Endothelial cell (in vitro differentiated cells): ENCODE data around the gene LMO1. TPM values are rescaled to one million over a fixed set of nuclear protein-coding genes. Genes with fewer than 3 reads are reported as not detected.

Experiments used
- DNase-seq: peaks from one replicate; pipeline ENCODE4 v3.0.0; 2021; ENCODE audit warnings: low spot score
- H3K27ac Mint-ChIP-seq: one replicate; pipeline ENCODE4 v1.8.0; 2021; ENCODE audit warnings: mixed read lengths, inconsistent platforms; ENCODE audit not compliant: unreplicated experiment
- H3K27me3 Mint-ChIP-seq: one replicate; pipeline ENCODE4 v1.8.0; 2021; ENCODE audit warnings: mild to moderate bottlenecking, moderate library complexity, mixed read lengths, inconsistent platforms; ENCODE audit not compliant: unreplicated experiment
- H3K36me3 Mint-ChIP-seq: one replicate; pipeline ENCODE4 v1.8.0; 2021; ENCODE audit warnings: mild to moderate bottlenecking, low read depth, mixed read lengths, inconsistent platforms; ENCODE audit not compliant: unreplicated experiment
- H3K4me1 Mint-ChIP-seq: one replicate; pipeline ENCODE4 v1.8.0; 2021; ENCODE audit warnings: mild to moderate bottlenecking, mixed read lengths, inconsistent platforms; ENCODE audit not compliant: unreplicated experiment
- H3K4me3 Mint-ChIP-seq: one replicate; pipeline ENCODE4 v1.8.0; 2021; ENCODE audit warnings: mild to moderate bottlenecking, mixed read lengths, inconsistent platforms; ENCODE audit not compliant: unreplicated experiment
- H3K9me3 Mint-ChIP-seq: one replicate; pipeline ENCODE4 v1.8.0; 2021; ENCODE audit warnings: mixed read lengths, inconsistent platforms; ENCODE audit not compliant: unreplicated experiment
- long read RNA-seq: library from polyadenylated mRNA; unstranded; transcript quantifications from one replicate; pipeline ENCODE4 v2.0.0, GENCODE V29; 2020; ENCODE audit not compliant: unreplicated experiment
- total RNA-seq: library from RNA; stranded (reverse); fragmentation: NEBNext Ultra II Directional; extraction: Animal tissue kit (Norgen Biotek cat#: 25700); gene quantifications from one replicate; pipeline ENCODE4 v1.2.1, GENCODE V29; 2021; ENCODE audit not compliant: unreplicated experiment
- TF ChIP-seq, protein P1 (sequence below): fragments of 200-600 bp; sonication (generic); IDR thresholded peaks from one replicate; pipeline ENCODE4 v1.5.0; 2021; ENCODE audit warnings: antibody characterized with exemption; ENCODE audit not compliant: unreplicated experiment

LMO1 gene
- not detected for total RNA-seq
- long read RNA-seq = 0 reads

GRCh38 chr11:8263769-8264410 lies at the start of gene LMO1:
Gene LMO1, minus strand, starts transcription at chr11:8263878. Its CDS starts 516 bp downstream, at chr11:8263362.
- DNase-seq = peak; percentile 89
- Mint-ChIP-seq H3K27me3 (peaks cover 22% of the 10 kb centered on the region), H3K4me1 (peaks cover 15% of the 10 kb centered on the region), H3K9me3 (no peaks in the 10 kb centered on the region), H3K4me3 (peak within 1 kb of the TSS; percentile 51), H3K27ac (peak within 1 kb of the TSS; percentile 6), H3K36me3 (peaks cover 4% of the 10 kb centered on the region)
- TF ChIP-seq, protein P1, sequence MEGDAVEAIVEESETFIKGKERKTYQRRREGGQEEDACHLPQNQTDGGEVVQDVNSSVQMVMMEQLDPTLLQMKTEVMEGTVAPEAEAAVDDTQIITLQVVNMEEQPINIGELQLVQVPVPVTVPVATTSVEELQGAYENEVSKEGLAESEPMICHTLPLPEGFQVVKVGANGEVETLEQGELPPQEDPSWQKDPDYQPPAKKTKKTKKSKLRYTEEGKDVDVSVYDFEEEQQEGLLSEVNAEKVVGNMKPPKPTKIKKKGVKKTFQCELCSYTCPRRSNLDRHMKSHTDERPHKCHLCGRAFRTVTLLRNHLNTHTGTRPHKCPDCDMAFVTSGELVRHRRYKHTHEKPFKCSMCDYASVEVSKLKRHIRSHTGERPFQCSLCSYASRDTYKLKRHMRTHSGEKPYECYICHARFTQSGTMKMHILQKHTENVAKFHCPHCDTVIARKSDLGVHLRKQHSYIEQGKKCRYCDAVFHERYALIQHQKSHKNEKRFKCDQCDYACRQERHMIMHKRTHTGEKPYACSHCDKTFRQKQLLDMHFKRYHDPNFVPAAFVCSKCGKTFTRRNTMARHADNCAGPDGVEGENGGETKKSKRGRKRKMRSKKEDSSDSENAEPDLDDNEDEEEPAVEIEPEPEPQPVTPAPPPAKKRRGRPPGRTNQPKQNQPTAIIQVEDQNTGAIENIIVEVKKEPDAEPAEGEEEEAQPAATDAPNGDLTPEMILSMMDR = peak; percentile 47

GRCh38 chr11:8312986-8313385 lies 49.3 kb upstream of the LMO1 start:
- Mint-ChIP-seq H3K4me3 (no peak overlapping the region), H3K9me3 (no peaks in the 10 kb centered on the region), H3K36me3 (no peaks in the 10 kb centered on the region), H3K4me1 (no peaks in the 10 kb centered on the region), H3K27me3 (peaks cover 3% of the 10 kb centered on the region), H3K27ac (no peak overlapping the region)
- DNase-seq = no peak
- TF ChIP-seq, protein P1 = no peak

GRCh38 chr11:8311366-8311765 lies 47.7 kb upstream of the LMO1 start:
- no peak for DNase-seq
- Mint-ChIP-seq H3K27ac (no peak overlapping the region), H3K9me3 (no peaks in the 10 kb centered on the region), H3K36me3 (no peaks in the 10 kb centered on the region), H3K4me3 (no peak overlapping the region), H3K4me1 (no peaks in the 10 kb centered on the region), H3K27me3 (peaks cover 3% of the 10 kb centered on the region)
- TF ChIP-seq, protein P1 = no peak

- Mint-ChIP-seq H3K4me1 (no peaks in the 10 kb centered on the region), H3K27ac (no peak overlapping the region), H3K9me3 (no peaks in the 10 kb centered on the region), H3K4me3 (no peak overlapping the region), H3K27me3 (peaks cover 3% of the 10 kb centered on the region), H3K36me3 (no peaks in the 10 kb centered on the region)
- DNase-seq = no peak
- TF ChIP-seq, protein P1 = no peak
Observed at GRCh38 chr11:8310743-8311298, 47.1 kb upstream of the LMO1 start.

DNA sequence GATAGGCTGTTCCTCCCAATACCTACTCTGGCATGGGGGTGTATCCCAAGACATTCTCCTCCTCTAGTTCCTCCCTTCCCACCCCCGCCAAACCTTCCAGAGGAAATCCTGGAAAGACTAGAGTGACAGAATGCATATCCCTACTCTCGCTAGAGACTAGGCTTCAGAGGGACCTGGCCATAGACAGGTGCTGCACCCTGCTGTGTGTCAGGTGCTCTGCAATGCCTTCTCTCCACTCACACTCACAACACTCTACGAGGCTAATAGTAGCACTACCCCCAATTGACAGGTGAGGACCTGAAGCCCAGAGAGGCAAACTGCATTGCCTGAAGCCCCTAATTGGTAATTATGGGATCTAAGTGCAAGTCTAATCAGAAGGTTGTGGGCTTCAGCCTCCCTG lies 46.2 kb upstream of the LMO1 start:
- no peaks in the 10 kb centered on the region for H3K9me3 Mint-ChIP-seq
- H3K4me3 Mint-ChIP-seq = no peak overlapping the region
- no peak for DNase-seq
- H3K27ac Mint-ChIP-seq = no peak overlapping the region
- TF ChIP-seq, protein P1 = no peak
- no peaks in the 10 kb centered on the region for H3K36me3 Mint-ChIP-seq
- H3K4me1 Mint-ChIP-seq = no peaks in the 10 kb centered on the region
- peaks cover 2% of the 10 kb centered on the region for H3K27me3 Mint-ChIP-seq
